GM21367 (cell line): ENCODE data around the gene DNER.
"Not testable (repeated sequence)": the region's sequence is repeated elsewhere in the genome, so short reads cannot be mapped to it uniquely, and the experiment has no call there.

Experiments
- ATAC-seq: cut with Tn5 transposase; IDR thresholded peaks from one replicate; pipeline ENCODE4 v1.9.1; 2021; ENCODE audit not compliant: unreplicated experiment

Gene DNER

DNA sequence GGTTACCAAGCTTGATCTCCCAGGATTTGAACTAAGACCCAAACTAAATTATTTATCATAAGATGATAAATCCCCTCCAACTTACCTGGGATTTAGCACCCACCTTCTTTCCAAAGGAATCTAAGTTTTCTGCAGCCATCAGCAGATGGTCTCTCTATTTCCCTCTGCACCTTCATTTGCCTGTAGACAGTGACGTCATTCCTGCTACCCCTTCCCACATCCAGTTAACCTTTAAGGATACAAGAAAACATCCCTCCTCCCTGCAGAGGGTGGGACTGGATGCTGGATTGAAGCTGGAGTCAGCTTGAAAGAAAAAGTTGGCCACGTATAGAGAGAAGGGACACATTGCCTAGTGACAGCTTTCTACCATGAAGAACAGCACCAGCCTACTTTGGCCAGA lies 3.7 kb upstream of the DNER start:
- ATAC-seq, result no peak

DNA sequence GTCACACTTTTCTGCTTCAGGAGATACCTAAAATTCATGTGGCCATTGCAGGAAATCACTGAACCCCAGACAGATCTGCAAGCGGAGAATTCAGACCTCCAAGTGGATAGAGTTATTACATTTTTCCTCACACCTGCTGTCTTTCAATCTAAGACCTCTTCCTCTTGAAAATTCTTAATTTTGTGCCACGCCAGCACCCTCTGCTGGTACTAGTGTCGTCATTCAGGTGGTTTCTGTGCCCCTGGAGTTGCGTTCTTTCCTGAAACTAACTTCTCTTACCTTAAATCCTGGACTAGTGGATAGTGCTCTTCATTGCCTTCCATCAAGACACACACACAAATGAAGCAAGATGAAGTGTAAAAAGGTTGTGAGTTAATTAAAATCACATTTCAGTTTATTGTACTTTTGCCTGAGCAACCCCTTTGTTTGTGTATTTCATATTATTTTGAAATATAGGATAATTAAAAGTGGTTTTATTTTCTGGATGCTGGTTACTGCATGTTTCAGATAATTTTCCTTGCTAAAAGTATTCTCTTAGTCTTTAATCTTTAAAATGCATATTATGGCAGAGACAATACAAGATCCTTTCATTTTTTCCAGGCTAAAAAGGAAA lies 1.6 kb upstream of the DNER start:
- no peak for ATAC-seq

DNA sequence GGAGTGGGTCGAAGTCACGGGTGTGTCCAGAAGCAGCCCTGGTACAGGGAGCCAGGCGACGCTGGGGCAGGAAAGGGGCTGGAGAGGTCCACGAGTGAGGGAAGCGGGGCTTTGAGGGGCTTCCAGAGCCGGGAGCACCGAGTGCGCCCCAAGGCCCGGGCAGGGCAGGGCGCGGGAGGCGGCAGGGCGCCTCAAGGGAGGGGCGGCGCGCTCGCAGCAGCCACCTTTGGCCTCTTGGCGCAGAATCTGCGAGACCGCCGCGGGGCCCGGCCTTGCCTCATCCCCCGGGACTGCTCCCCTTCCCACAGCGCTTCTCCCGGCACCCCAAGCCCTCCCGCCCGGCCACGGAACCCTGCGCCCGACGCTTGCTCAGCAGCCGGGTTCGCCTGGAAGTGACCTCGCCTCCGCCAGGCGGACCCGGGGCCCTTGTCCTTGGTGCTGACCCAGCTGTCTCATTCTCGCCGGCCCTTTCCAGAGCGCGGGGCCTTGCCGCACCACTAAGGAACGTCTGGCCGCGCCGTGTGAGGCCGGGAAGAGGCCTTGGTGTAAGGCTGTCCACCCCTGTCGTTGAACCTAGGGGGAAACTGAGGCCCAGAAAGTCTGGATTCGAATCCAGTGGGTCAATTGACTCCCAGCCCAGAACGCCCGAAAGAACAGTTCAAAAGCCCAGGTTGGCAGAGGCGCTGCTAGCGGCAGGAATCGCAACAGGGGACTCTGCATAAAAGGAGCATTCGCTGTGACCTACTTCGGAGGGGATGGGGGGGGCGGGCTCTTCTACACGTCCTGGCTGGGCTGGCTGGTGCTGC lies 584 bp upstream of the DNER start:
- peak; percentile 39 for ATAC-seq

DNA sequence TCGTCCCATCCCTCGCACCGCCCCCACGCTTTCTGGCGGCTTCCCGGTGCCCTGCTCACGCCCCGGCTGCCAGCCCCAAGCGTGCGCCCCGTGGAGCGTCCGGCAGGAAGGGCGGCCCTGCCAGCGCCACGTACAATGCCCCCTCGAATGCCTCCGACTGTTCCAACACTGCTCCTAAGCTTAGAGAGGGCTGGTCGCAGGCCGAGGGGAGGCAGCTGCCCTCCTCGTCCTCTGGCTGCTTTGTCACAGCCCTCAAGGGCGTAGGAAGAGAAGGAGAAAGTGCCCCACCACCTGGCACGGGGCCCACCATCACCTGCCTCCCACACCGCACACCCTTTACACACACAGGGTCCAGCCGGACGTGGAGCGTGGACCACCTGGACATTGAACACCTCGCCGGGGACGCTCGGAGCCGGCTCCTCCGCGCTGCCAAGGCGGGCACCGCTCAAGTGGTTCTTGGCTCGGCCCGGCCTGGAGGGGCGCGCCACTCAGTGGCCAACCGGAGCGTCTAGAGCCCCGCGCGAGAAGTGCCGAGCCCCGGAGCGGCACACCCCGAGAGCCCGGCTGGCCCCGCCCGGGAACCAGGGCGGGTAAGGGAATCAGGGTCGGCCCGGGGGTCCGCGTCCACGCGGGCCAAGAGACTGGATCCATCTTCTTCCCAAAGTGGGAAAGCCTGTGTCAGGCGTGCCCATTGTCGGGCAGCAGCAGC lies 830 bp downstream of the DNER start:
- no peak for ATAC-seq

DNA sequence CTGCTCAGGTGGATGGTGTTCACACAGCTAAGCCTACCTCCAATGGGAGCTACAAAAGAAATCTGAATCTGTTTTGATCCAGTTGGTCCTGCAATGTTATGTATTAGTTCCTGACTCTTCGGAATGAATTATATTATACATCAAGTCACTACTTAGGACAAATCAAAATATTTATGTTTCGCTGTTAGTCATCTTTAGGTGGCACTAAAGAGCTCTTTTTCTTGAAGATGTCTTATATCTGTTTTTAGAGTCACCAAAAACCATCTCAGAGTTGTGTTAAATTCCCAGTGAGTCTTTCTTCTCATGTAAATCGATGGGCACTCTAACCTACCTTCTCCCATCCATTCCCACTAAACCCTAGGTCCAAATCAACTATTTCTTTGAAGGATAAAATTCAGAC lies 2.2 kb downstream of the DNER start:
- no peak for ATAC-seq

DNA sequence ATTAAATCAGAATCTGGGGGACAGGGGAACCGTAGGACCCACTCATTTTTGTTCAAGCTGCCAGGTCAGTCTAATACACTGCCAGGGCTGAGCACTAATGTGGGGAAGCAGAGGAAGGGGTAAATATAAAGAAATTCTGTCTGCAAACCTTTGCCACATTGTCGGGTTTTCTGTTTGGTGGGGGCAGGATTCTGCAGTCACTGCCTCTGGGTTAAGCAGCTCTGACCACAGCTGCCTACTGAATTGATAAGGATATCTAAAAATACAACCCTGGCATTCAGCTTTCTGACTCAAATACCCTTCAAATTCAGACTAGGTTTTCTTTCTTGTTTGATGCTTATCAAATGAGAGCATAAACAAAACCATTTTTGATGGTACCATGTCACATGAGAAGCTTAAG lies 6.0 kb downstream of the DNER start:
- ATAC-seq, result no peak

DNA sequence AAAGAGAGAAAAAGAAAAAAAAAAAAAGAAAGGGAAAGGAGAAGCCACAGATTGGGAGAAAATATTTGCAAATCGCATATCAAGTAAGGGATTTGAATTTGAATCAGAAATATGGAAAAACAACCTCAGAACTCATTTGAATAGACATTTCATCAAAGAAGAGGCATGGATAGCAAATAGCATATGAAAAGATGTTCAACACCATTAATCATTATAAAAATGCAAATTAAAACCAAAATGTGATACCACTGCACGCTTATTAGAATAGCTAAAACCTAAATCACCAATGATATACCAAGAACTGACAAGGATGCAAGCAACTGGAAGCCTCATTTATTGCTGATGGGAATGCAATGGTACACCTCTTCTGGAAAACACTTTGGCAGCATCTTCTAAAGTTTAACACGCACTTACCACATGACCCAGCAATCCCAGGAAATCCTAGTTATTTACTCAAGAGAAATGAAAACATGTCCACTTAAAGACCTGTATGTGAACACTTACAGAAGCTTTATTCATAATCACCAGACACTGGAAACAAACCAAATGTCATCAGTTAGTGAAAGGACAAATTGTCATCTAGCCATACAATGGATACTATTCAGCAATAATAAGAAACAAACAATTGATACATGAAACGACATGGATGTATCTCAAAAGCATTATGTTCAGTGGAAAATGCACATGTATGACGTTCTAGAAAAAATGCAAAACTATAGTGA lies 10.3 kb downstream of the DNER start:
- no peak for ATAC-seq

DNA sequence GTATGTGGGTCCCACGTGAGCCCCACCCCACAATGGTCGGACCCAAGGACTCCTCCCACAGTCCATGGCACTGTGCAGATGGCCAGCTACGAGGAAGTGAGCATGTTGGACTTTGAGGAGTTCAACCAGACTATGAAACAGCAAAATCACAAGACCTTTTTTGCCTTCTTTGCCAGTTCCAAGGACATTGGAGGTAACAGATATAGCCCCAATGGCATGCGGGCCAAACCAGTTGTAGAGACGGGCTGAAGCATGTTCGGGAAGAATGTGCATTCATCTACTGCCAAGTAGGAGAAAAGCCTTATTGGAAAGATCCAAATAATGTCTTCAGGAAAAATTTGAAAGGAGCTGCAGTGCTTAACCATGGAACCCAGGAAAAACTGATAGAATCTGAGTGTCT lies 12.6 kb downstream of the DNER start:
- no peak for ATAC-seq

DNA sequence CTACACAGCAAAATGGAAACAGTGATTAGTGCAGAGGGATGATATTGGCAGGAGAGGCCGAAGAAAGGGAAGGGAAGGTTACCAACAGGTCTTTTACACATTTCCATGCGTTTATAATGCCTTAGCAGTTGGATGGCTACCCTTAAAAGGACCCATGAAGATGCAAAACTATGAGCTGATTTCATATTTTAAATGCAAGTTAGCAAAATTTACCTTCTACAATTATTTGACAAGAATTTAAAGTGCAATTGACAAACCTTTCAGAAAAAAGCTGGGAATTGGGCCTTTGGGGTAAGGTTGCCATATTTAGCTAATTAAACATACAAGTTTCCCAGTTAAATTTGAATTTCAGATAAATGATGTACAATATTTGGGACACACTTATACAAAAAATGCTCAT lies 13.3 kb downstream of the DNER start:
- ATAC-seq, result no peak

DNA sequence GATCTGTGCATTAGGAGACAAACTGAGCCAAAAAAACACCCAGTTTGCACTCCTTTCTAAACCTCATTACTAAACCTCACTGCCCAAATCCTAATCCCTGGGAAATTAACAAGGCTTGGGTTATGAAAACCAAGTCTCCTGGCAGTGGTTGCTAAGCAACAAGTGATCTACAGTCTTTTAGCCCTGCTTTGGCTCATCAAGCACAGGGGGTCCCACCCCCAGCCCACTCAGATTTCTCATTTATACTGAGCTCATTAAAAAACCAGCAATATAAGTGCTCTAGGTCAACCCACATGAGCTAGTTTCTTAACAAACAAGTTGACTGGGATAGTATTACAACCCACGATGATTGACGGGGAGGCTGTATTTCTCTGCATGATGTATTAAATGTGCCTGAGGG lies 18.4 kb downstream of the DNER start:
- no peak for ATAC-seq

DNA sequence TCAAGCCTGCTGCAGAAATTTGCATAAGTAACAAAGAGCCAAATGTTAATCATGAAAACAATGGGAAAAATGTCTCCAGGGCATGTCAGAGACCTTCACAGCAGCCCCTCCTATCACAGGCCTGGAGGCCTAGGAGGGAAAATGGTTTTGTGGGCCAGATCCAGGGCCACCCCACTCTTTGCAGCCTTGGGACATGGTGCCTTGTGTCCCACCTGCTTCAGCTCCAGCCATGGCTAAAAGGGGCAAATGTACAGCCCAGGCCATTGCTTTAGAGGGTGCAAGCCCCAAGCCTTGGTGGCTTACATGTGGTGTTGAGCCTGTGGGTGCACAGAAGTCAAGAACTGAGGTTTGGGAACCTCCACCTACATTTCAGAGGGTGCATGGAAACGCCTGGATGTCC lies 20.5 kb downstream of the DNER start:
- ATAC-seq, result not testable (repeated sequence)

DNA sequence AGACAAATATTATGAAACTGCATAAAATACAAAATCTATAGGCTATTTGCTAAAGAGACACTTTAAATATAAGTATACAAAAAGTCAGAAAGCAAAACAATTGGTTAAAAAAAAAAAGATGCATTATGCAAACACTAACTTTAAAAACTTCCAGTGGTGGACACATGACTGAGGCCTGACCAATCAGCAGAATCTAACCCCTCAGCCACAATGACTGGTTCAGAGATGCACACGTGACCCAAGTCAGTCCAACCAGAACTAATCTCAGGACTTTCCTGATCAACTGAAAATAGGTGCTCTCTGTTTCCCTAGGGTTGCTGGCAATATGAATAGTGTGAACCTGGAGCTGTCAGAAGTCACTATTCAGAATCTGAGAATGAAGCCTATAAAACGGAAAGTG lies 22.7 kb downstream of the DNER start:
- ATAC-seq, result no peak

DNA sequence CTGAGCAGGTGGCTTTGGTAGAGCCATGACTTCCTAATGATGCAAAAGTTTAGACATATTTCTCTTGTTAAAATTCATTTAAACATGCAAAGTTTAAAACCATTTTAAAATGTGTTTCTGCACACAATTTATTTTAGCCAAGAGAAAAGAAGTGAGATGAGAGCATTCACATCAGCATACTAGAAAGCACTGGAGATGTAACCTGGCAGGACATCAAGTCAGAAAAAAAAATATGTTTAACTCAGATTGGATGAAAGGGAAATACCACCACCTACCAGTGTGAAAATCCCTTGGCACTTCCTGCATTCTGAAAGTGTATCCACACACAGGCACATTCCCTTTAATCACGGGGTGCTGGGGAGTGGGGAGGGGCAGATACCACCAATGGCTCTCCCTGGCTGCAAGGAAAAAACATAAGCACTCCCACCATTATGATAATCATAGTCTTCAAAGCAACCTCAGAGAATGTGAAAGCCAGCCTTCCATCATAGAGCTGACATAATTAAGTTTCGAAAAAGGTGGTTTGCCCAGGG lies 25.0 kb downstream of the DNER start:
- no peak for ATAC-seq

DNA sequence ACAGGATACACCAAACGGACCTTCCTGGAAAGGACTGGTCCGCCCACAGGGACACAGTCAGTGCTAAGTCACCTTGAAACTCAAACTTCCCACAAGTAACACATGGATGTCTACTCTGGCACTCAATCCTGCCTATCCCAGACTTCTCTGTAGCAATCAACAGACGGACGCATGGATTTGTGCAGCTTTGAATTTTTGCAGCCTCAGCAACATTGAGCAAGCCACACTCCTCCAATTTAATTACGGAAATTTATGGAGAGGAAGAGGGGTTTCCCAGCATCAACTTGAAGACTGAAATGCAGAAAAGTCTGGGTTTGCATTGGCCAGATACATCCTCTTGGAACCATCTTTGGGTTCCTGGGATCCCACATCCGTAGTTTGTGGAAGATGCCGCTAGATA lies 26.2 kb downstream of the DNER start:
- no peak for ATAC-seq

DNA sequence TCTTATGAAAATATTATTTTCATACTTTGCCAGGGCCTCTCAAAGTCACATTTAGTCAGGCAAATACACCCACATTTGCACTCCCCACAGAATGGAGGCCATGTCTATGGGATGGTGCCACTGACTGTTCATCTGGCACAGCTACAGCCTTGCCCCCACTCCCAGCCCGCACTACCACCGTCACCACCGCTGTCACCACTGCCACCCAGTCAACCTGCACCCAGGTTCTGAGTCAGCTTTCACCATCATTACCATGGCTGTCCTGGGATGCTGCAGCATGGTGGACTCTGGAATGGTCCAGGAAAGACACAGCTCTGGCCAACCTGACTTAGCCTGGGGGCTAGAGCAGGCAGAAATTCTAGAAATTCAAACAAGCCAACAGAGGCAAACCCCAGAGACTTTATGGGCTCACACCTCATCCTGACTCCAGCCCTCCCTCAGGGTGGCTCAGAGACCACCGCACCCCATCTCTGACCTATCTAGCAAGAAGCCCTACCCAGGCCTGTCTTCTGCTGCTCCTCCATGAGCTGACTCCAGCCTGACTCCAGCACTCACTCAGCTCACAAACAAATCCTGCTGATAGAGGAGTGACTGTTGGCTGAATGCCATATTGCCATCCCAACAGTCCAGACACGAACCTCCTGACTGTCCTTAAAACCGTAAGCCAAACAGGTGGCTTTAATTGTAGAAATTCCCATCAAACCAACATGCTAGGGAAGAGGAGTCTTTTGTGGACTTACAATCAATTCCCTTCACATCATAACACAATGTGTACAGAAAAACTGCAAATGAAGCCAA lies 28.0 kb downstream of the DNER start:
- no peak for ATAC-seq

DNA sequence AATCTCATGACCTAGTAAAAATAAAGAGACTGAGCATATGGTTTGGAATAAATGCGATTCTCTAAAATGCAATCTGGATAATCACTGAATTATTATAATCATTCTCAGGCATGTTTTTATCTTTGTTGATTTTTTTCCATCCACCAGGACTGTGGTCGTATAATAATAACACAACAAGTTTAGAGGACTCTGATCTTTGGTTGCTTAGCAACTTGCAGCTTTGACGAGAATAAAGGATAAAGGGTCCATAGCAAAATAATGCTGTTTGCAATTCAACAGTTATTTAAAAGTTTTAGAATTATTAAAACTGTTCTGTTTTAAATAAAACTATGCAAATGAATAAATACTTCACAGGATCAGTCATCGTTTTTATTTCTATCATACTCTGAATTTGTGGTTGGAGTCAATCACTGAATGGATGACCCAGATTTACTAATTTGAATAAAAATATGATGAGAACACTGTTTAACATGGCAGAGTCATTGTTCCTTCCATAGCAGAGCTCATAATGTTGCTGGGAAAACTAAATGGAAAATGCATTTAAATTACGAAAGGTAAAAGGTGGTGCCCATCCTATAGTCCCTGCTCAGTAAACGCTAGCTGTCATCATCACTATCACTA lies 29.3 kb downstream of the DNER start:
- no peak for ATAC-seq

DNA sequence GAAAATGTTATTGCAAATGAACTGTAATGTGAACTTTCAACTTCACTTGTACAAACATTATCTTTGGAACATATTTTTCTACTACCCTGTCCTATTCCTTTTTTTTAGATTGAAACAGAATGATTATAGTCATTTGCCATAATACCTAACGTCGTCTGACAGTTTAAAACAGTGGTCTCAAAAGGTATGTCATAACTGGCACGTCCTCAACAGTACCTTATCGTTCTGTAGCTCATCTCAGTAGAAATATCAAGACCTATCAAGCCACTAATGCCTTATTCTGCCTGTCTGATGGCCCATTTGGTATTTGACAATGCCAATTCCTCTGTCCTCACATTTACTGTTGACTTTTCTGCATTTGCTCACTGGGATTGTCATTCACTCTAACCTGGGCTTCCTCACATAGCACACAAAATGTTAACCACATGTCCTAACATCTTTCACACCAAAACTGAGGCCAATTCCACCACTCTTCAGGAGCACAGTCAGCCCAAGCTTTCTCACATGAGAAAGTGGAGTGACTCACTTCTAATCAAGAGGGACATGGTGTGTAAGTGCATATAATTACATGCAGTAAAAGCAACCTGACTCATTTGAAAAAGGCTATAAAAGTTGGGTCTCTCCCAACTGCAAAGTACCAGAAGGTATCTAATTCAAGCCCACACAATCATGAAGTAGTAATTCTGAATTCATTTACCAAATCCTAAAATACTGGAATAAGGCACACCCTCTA lies 34.8 kb downstream of the DNER start:
- ATAC-seq, result no peak

DNA sequence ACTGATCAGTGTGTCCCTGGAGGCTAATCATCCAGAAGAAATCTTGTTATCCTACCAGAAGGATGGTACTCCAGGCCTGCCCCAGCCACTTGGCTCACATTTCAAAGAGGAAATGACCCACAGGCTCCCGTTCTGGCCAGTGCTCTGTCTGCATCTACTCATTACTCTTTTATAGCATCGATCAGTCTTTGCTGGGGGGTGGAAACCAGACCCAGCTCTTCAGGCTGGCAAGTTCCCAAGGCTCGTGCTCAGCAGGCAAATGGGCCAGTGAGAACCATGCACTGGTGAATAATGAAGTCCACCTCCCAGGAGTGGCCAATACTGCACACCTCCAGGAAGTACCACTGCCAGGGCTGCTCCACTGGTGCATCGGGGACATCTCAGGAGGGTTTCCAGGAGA lies 38.8 kb downstream of the DNER start:
- ATAC-seq, result no peak

DNA sequence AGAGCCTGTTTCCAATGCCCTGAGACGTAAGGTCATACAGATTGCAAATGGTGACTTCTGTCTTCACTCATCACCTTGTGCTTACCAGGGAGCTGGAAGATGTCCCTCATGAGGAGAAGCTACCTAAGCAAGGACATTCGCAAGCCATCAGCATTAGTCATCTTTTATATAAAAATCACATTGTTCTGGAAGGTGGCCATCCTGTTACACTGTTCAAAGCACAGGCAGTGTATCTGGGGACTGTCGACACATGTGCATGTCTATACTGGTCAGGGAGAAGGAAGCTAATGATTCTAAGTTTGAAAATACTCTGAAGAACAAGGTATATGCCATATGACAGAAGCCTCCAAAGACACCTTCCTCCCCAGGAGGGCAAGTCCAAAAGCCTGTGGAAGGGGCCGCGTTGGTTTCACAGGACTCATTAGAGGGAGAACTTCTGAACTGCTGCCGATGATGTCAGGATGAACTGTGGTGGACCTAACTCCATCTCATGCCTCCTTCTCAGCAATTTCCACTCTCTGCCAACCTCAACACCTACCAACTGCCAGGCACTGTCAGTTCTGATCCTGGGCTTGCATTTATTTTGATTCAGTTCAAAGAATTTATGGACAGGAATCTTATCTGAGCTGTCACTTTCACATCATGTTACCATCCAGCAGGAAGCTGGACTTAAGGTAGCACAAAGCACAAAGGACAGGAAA lies 39.4 kb downstream of the DNER start:
- no peak for ATAC-seq
